ENCODE data around the gene SHC3.

Gene SHC3

GRCh38 chr9:89120704-89121103, 57.9 kb downstream of the SHC3 start:
- H3K4me3 ChIP-seq (ENCODE audit: low read depth, low read length) = no peak overlapping the region
- TF ChIP-seq CTCF (IDR thresholded peaks at IDR 0.05; ENCODE audit: borderline replicate concordance, insufficient read depth, low read depth, low read length) = no peak

- TF ChIP-seq CTCF (IDR thresholded peaks at IDR 0.05; ENCODE audit: borderline replicate concordance, insufficient read depth, low read depth, low read length) = no peak
- H3K4me3 ChIP-seq (ENCODE audit: low read depth, low read length) = no peak overlapping the region
Measured at GRCh38 chr9:89116805-89117192, 61.8 kb downstream of the SHC3 start.

- no peak overlapping the region for H3K4me3 ChIP-seq (ENCODE audit: low read depth, low read length)
- no peak for TF ChIP-seq CTCF (IDR thresholded peaks at IDR 0.05; ENCODE audit: borderline replicate concordance, insufficient read depth, low read depth, low read length)
Measured at GRCh38 chr9:89116064-89116804, 62.4 kb downstream of the SHC3 start.

GRCh38 chr9:89115426-89115825, 63.2 kb downstream of the SHC3 start:
- no peak for TF ChIP-seq CTCF (IDR thresholded peaks at IDR 0.05; ENCODE audit: borderline replicate concordance, insufficient read depth, low read depth, low read length)
- H3K4me3 ChIP-seq (ENCODE audit: low read depth, low read length) = no peak overlapping the region

- H3K4me3 ChIP-seq (ENCODE audit: low read depth, low read length) = no peak overlapping the region
- no peak for TF ChIP-seq CTCF (IDR thresholded peaks at IDR 0.05; ENCODE audit: borderline replicate concordance, insufficient read depth, low read depth, low read length)
Measured at GRCh38 chr9:89114741-89115140, 63.9 kb downstream of the SHC3 start.

GRCh38 chr9:89113851-89114250, 64.8 kb downstream of the SHC3 start:
- no peak for TF ChIP-seq CTCF (IDR thresholded peaks at IDR 0.05; ENCODE audit: borderline replicate concordance, insufficient read depth, low read depth, low read length)
- no peak overlapping the region for H3K4me3 ChIP-seq (ENCODE audit: low read depth, low read length)

- H3K4me3 ChIP-seq (ENCODE audit: low read depth, low read length) = no peak overlapping the region
- TF ChIP-seq CTCF (IDR thresholded peaks at IDR 0.05; ENCODE audit: borderline replicate concordance, insufficient read depth, low read depth, low read length) = no peak
Measured at GRCh38 chr9:89112243-89112642, 66.4 kb downstream of the SHC3 start.
